Subcutaneous abdominal adipose tissue (tissue), 5 donors: ENCODE results near the gene LAMC2.

ENCODE experiments used
- H3K27ac ChIP-seq: one replicate; pipeline ENCODE4 v1.7.0; 2013; ENCODE audit warnings: low read depth, mild to moderate bottlenecking, inconsistent platforms, low read length, moderate library complexity
- H3K27me3 ChIP-seq, 5 donors: one replicate each; pipeline ENCODE4 v1.7.0; 2013; ENCODE audit warnings: low read length in 5 of 5, inconsistent platforms in 1 of 5; ENCODE audit not compliant: control insufficient read depth in 5 of 5, insufficient read depth in 4 of 5
- H3K36me3 ChIP-seq, 5 donors: one replicate each; pipeline ENCODE4 v1.7.0; 2013; ENCODE audit warnings: low read length in 5 of 5; ENCODE audit not compliant: control insufficient read depth in 5 of 5, insufficient read depth in 5 of 5
- H3K4me1 ChIP-seq, 5 donors: one replicate each; pipeline ENCODE4 v1.7.0; 2013; ENCODE audit warnings: low read length in 5 of 5, mild to moderate bottlenecking in 3 of 5, moderate library complexity in 1 of 5; ENCODE audit not compliant: control insufficient read depth in 5 of 5, insufficient read depth in 5 of 5
- H3K4me3 ChIP-seq, 5 donors: one replicate each; pipeline ENCODE4 v1.7.0; 2013; ENCODE audit warnings: low read length in 5 of 5, low read depth in 1 of 5
- H3K9ac ChIP-seq, 5 donors: one replicate each; pipeline ENCODE4 v1.7.0; 2013; ENCODE audit warnings: low read length in 5 of 5, mild to moderate bottlenecking in 4 of 5, moderate library complexity in 3 of 5
- H3K9me3 ChIP-seq, 5 donors: one replicate each; pipeline ENCODE4 v1.7.0; 2013; ENCODE audit warnings: low read length in 5 of 5; ENCODE audit not compliant: control insufficient read depth in 5 of 5
- donor health status: healthy.
- donor health status: healthy.
- donor health status: healthy.
- donor health status: healthy.
- donor health status: healthy.

The LAMC2 gene

GRCh38 chr1:183185941-183186490, at the start of gene LAMC2:
TSS of gene LAMC2 (plus strand) at chr1:183186264. CDS start at chr1:183186353, 89 bp downstream.
- H3K4me1 ChIP-seq: peaks cover 0 to 7% (median 4%) of the 10 kb centered on the region in 5 donors
- H3K27ac ChIP-seq: no peak within 1 kb of the TSS
- no peaks in the 10 kb centered on the region for H3K27me3 ChIP-seq
- H3K4me3 ChIP-seq: no peak within 1 kb of the TSS
- no peaks in the 10 kb centered on the region for H3K36me3 ChIP-seq
- H3K9ac ChIP-seq: no peak within 1 kb of the TSS
- no peaks in the 10 kb centered on the region for H3K9me3 ChIP-seq

GRCh38 chr1:183137782-183138181, 48.3 kb upstream of the LAMC2 start:
- H3K27ac ChIP-seq: peak overlapping the region; percentile 80
- no peak overlapping the region for H3K9ac ChIP-seq
- H3K4me3 ChIP-seq: no peak overlapping the region
- H3K27me3 ChIP-seq: no peaks in the 10 kb centered on the region
- no peaks in the 10 kb centered on the region for H3K9me3 ChIP-seq
- peaks cover 38 to 80% (median 66%) of the 10 kb centered on the region in 5 donors for H3K36me3 ChIP-seq
- peaks cover 0 to 32% (median 23%) of the 10 kb centered on the region in 5 donors for H3K4me1 ChIP-seq

DNA sequence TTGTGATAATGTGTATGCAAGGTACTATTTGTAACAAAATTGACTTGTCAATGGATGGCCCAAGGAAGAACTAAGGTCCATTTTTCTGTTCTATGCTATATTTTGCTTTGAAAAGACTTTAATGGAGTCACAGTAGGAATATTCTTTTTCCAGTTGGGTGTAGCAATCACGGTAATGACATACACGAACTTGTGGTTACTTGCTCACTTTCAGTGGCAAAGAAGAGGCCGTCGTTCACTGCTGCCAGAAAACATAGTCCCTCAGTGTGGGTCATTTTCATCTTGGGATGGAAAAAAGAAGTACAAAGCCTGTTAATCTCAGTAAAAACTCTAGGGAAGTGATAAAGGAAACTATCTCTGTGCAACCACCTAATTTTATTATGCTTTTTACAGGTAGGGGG, 47.8 kb upstream of the LAMC2 start:
- no peaks in the 10 kb centered on the region for H3K27me3 ChIP-seq
- H3K27ac ChIP-seq: peak overlapping the region; percentile 80

GRCh38 chr1:183139281-183139942, 46.7 kb upstream of the LAMC2 start:
- Histone ChIP-seq H3K4me3 (no peak overlapping the region), H3K36me3 (peaks cover 36 to 76% (median 59%) of the 10 kb centered on the region in 5 donors), H3K9me3 (no peaks in the 10 kb centered on the region), H3K27ac (peak overlapping the region; percentile 80), H3K27me3 (no peaks in the 10 kb centered on the region), H3K9ac (no peak overlapping the region), H3K4me1 (peaks cover 0 to 44% (median 28%) of the 10 kb centered on the region in 5 donors)

More for the DNA sequence above, 47.8 kb upstream of the LAMC2 start:
- Histone ChIP-seq H3K4me1 (peaks cover 0 to 37% (median 24%) of the 10 kb centered on the region in 5 donors), H3K9ac (no peak overlapping the region), H3K4me3 (no peak overlapping the region), H3K36me3 (peaks cover 42 to 80% (median 66%) of the 10 kb centered on the region in 5 donors), H3K9me3 (no peaks in the 10 kb centered on the region)

DNA sequence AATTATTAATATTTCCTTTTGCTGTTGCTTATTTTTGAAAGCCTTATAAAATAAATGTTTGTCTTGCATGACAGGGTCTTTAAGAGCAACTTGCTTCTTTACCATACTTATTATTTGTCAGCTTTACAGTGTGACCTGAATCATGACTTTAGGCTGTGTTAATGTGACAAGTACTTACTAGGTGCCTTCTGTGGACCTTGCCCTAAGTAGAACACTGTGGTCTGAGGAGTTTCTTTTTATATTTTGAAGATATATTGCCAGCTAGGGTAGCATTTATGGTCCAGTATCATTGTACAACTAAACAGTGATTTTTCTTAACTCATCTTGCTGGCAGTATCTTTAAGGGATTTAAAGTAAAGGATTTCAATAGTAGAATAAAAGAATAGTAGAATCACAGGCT, 45.4 kb upstream of the LAMC2 start:
- Histone ChIP-seq H3K9me3 (no peaks in the 10 kb centered on the region), H3K4me1 (peaks cover 0 to 47% (median 25%) of the 10 kb centered on the region in 5 donors), H3K27me3 (no peaks in the 10 kb centered on the region), H3K27ac (peak overlapping the region; percentile 80), H3K9ac (peak overlapping the region in 1 of 5 donors; percentile 19), H3K36me3 (peaks cover 29 to 72% (median 51%) of the 10 kb centered on the region in 5 donors), H3K4me3 (no peak overlapping the region)

DNA sequence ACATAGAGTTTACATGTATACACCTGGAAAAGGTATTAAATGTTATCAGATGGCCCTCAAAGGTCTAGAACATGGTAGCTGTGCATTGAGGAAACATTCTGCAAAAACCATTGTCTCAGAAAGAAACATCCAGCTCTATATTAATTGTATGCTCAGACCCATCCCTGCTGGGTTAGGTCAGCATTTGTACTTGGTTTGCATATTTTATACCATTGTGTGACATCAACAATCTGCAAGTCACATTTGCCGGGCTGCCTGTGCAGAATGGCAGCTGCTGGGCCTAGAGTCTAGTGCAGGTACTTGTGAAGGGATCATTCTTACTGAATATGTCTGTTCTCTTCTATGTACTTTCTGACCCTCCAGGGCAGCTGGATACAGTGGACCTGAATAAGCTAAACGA, 43.9 kb upstream of the LAMC2 start:
- Histone ChIP-seq H3K27ac (peak overlapping the region; percentile 80), H3K4me1 (peaks cover 0 to 47% (median 25%) of the 10 kb centered on the region in 5 donors), H3K36me3 (peaks cover 23 to 57% (median 39%) of the 10 kb centered on the region in 5 donors), H3K9me3 (no peaks in the 10 kb centered on the region), H3K9ac (no peak overlapping the region), H3K27me3 (no peaks in the 10 kb centered on the region), H3K4me3 (no peak overlapping the region)

- Histone ChIP-seq H3K9me3 (no peaks in the 10 kb centered on the region), H3K9ac (no peak overlapping the region), H3K4me3 (no peak overlapping the region), H3K27ac (peak overlapping the region; percentile 19), H3K27me3 (no peaks in the 10 kb centered on the region), H3K4me1 (peaks cover 0 to 48% (median 31%) of the 10 kb centered on the region in 5 donors), H3K36me3 (peaks cover 14 to 43% (median 35%) of the 10 kb centered on the region in 5 donors)
These were observed 42.3 kb upstream of the LAMC2 start for GRCh38 chr1:183143576-183144315.

DNA sequence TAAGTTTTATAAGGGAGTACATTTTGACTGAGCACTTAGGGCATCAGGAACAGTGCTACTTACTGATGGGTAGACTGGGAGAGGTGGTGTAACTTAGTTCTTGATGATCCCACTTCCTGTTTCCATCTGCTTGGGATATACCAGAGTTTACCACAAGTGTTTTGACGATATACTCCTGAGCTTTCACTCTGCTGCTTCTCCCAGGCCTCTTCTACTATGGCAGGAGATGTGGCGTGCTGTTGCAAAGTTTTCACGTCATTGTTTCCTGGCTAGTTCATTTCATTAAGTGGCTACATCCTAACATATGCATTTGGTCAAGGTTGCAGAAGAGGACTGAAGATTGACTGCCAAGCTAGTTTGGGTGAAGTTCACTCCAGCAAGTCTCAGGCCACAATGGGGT, 41.3 kb upstream of the LAMC2 start:
- Histone ChIP-seq H3K4me3 (no peak overlapping the region), H3K27ac (no peak overlapping the region), H3K27me3 (no peaks in the 10 kb centered on the region), H3K4me1 (peaks cover 0 to 44% (median 29%) of the 10 kb centered on the region in 5 donors), H3K9me3 (no peaks in the 10 kb centered on the region), H3K9ac (no peak overlapping the region), H3K36me3 (peaks cover 14 to 42% (median 35%) of the 10 kb centered on the region in 5 donors)

GRCh38 chr1:183147735-183148134, 38.3 kb upstream of the LAMC2 start:
- Histone ChIP-seq H3K36me3 (peaks cover 5 to 20% (median 13%) of the 10 kb centered on the region in 5 donors), H3K27me3 (no peaks in the 10 kb centered on the region), H3K9me3 (no peaks in the 10 kb centered on the region), H3K4me1 (peaks cover 0 to 34% (median 22%) of the 10 kb centered on the region in 5 donors), H3K9ac (no peak overlapping the region), H3K27ac (no peak overlapping the region), H3K4me3 (no peak overlapping the region)

- peaks cover 0 to 26% (median 19%) of the 10 kb centered on the region in 5 donors for H3K4me1 ChIP-seq
- no peaks in the 10 kb centered on the region for H3K27me3 ChIP-seq
- H3K9ac ChIP-seq: peak overlapping the region in 2 of 5 donors; percentile 3 to 4
- no peak overlapping the region for H3K4me3 ChIP-seq
- peaks cover 0 to 13% (median 8%) of the 10 kb centered on the region in 5 donors for H3K36me3 ChIP-seq
- no peaks in the 10 kb centered on the region for H3K9me3 ChIP-seq
- peak overlapping the region; percentile 38 for H3K27ac ChIP-seq
These were observed 37.5 kb upstream of the LAMC2 start for GRCh38 chr1:183148599-183148998.
